NCI-H748 (cell line): Measurements from ENCODE around the gene SWT1.

ENCODE experiments used
- DNase-seq: peaks from one replicate; lab custom pipeline; 2025; ENCODE audit not compliant: unreplicated experiment; lab: John Stamatoyannopoulos, UW

Gene SWT1, protein sequence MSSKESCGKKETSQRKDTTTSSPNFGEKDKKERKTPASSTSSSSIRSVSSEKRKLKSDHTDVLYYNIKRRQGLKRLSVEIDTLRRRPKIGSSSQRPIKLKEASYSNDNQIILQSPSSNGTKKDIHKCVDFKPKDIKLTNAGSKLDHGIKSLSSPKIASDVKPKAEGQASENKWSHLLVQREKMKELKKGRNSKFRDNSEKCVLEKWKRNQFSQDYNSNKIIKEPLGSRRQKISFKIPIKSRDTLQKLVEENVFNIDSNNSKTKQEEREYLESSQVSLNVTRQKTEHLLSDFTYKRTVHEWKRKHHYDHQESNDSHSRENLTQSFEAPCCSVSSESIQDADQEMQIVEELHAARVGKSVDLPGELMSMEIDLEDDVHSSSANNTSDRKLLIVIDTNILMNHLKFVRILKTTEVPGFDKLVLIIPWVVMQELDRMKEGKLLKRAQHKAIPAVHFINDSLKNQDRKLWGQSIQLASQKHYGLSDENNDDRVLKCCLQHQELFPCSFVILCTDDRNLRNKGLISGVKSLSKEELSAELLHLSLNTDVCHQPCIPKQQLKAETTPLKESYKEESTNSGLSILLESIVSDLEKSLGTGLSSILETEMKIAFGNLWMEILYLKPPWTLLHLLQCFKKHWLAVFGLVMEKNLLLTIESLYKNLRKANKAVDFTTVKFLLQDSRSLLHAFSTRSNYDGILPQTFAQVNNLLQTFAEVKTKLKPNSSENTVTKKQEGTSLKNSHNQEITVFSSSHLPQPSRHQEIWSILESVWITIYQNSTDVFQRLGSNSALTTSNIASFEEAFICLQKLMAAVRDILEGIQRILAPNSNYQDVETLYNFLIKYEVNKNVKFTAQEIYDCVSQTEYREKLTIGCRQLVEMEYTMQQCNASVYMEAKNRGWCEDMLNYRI

DNA sequence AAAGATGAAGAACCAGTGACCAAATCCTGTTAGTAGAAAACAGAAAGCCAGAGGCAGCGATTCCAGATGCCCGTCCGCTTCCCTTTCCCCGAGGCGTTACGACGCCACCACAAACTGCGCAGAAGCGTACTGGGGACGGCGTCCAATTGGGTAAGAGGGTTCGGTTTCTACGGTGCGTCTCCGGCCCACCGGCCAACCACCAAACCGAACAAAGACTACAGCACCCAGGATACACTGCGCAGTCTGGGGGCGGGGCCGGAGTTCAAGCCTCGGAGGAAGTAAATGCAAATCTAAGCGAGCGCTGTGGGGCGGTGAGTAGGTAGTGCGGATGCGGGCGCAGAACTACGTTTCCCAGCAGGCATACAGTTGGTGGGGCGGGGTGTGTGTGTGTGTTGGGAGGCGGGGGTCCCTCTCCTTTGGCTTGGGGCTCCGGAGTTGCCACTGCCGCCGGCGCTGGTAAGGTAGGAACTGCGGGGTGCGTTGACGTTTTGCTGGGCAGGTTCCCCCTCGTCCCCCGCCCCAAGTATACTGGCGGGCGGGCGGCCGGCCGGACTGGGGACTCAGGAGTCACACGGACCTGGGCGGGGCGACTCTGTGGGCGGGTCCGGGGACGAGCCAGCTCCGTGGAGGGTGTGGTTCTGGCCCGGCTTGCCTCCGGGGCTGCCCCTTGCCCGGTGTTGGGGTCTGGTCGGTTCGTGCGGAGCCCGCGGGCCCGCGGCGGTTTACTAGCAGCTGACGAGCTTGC is at the start of gene SWT1, which contains the start of gene TRMT1L:
Gene SWT1, plus strand, starts transcription at position 314 of the 745 bp plus-strand sequence. CDS start 3,675 bp downstream, outside the sequence.
Gene TRMT1L, minus strand, starts transcription at position 100 of the 745 bp plus-strand sequence. CDS start 241 bp downstream, outside the sequence.
- DNase-seq: peak; percentile 98

DNA sequence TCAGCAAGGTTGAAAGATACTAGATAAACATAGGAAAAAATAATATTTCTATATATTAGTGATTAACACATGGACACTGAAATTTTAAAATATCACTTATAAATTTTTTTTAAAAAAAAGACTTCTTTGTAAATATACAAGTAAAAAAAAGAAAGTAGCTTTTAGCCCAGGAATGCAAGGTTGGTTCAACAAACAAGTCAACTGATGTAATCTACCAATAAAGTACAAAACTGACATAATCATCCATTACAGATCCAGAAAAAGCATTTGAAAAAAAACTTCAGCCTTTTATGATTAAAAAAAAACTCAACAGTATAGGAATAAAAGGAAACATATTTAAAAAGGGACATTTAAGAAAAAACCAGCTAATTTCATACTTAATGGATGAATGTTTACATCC is 48.6 kb upstream of the SWT1 start:
- DNase-seq: no peak

DNA sequence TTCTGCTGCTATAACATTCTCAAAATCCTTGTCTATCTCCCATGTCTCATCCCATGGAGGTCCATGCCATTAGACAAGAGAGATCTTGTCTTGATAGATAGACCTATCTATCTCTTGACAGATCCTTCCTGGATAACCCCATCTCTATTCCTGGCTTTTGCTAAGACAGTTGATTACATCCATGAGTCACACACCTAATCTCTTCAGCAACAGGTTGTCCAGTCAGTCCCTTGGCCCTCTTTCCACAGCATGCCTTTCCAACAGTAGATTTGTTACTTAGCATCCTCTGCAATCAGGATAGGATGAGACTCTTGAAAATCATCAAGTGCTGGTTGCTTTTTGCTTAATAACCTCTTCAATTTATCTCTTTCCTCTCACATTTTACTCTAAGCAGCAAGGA is 46.8 kb upstream of the SWT1 start:
- DNase-seq: no peak

DNA sequence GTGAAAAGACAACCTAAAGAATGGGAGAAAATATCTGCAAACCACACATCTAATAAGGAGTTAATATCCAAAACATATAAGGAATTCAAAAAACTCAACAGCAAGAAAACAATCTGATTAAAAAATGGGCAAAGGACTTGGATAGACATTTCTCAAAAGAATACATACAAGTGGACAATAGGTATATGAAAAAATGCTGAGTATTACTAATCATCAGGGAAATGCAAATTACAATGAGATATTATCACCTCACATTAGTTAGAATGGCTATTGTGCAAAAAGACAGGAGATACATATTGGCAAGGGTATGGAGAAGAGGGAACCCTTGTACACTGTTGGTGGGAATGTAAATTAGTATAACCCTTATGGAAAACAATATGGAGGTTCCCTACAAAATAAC is 45.1 kb upstream of the SWT1 start:
- no peak for DNase-seq

DNA sequence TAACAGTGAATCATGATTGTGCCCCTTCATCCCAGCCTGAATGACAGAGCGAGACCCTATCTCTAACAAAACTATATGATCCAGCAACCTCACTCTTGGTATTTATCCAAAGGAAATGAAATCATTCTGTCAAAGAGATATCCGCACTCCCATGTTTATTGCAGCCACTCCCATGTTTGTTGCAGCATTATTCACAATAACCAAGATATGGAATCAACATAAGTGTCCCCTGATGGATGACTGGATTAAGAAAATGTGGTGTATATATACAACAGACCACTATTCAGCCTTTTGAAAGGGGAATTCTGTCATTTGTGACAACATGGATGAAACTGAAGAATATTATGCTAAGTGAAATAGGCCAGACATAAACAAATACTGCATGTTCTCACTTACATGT is 44.6 kb upstream of the SWT1 start:
- DNase-seq: no peak

DNA sequence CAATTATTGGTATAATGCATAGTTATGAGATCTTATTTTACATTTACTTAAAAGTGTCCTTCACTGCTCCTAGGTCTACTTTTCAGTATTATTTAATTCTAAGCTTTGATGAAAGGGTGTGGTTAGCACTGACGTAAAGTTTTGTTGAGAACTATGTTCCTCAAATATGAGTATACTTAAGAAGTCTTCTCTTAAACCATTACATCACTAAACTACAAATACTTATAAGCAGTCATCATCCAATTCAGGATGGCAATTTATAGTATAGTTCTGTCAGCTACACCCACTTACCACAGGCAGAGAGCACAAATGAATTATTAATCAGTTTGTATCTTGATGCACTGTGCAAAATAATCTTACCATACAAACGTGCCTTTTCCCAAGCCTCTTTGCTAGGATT is 27.3 kb upstream of the SWT1 start:
- no peak for DNase-seq

DNA sequence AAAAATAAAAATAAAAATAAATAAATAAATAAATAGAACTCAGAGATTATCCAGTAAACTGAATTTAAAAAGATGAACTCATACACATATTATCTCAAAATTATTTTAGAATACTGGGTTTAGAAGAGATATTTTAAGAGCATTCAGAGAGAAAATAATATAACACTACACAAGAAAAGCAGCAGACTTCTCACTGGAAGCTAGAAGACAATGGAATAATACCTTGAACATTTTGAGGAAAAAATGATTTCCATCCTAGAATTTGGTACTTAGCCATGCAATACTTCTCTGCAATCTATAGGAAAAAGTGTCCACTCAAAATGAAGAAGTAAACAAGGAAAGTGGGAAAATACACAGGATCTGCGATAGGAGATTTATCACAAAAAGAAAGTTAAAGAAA is 24.4 kb upstream of the SWT1 start:
- DNase-seq: no peak

DNA sequence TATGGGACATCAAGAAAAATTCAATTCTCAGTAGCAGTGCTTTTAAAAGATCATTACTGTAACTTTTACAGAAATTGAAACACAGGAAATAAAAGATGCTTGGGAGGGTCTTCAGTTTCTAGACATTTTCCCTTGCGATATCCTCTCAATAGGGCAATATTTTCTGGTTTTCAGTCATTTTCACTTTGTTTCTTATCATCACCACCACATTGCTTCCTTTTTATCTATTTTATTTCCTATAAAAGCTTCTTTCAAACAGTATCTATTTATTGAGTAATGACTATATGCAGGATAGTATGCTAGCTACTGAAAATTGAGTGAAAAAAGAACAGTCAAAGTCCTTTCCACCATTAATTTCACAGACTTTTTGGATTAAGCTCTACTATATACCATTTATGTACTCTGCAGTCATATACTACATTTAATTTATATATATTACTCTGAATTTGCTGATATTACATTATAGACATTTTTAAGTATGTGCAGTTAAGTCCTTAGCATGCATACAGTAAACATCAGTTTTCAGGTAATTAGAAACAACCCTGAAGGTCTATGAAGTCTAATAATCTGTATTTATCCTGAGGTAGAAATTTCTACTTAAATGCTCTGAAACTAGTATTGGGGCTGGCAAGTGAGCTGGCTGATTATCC is 18.9 kb upstream of the SWT1 start:
- DNase-seq: no peak

DNA sequence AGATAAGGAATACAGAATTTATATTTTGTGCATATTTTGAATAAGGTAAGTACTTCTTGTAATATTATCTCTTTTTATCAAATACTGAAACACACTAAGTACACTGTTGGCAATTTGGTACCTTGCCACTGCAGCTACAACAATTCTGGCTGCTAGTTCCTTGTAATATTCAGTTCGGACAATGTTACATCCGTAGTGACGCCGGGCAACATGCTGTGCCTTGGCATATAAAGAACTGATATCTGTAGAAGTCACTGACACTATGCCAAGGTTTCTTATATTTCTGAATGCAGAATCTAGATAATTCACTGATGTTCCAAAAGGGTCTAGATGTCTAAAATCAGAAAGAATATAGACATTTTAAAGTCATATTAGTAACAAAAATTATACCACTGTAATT is 17.7 kb upstream of the SWT1 start:
- DNase-seq: no peak

DNA sequence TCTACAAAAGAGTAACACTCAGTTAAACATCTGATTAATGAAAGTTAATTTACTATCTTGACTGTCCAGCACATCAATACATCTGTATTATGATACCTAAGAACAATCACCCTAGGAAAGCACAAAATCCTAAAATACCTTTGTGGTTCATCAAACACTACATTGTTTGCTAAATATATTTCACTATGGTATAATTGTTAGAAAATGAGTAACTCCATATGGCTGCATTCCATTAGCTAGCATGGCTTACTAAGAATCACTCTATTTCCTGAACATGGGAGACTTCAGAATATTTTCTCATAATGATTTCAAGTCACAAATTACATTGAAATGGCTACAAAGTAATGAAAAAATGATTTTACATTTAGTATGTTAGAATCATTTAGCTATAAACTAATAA is 12.7 kb upstream of the SWT1 start:
- DNase-seq: no peak

DNA sequence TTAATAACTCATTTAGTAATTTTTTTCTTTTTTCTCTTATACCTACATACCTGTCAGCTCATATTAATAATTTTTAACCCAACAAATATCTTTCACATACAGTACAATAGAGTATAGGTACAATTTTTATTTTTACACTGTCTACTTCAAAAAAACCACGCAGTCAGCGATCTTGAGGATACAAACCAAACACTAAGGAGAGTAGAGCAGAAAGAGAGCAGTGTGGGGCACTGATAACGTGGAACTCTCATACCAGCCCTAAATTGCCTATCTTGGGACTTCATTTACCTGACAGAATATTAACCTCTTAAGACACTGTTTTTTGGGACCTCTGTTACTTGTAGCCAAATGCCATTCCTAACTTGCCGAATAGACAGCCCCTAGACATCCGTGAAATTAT is 5.8 kb upstream of the SWT1 start:
- no peak for DNase-seq

DNA sequence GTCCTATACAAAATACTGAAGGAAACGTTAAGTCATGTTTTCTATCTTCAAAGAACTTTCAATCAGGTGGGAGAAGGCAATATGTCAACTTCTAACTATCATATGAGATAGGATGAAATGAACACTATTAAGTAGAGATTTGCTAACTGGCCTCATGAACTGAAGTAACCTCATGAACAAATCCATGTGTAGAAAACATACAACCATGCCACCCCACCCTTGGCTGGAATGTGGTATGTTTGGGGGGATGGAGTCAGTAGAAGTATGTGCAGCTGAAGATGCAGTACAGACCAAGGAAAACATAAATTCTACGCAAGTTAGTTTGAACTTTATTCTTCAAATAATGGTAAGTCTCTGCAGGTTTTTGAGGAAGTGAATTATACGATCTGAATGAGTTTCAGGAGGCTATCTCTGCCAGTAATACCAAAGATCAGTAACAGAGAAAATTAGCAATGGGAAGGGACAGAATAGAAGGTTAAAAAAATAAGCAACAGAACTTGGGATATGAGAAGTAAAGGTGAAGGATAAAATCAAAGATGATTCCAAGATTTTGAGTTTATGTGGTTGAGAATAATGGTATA is 4.7 kb upstream of the SWT1 start:
- no peak for DNase-seq

DNA sequence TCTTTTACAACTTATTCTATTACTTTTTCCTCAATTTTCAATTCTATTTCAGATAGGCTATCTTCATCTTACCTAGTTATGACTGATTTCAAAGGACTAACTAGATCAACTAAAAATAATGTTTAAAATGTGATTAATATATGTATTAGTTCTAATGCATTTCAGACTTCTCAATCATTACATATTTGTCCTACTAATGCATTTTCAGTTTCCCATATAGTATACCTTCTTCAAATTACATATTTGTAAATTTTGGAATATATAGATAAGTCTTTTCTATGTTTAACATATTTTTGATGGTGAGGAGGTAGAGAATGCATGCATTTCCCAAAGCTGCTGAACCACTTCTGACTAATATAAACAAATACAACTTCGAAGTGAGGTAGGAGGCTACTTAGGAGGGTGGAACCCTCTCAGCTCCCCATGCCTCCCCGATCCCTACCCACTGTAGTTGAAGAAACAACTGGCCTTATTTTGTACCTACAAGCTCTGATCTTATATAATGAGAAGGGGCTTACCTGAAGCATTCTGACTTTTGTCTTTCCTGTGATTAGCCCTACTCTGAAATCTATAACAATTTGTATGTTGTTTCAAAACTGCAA is 2.0 kb upstream of the SWT1 start:
- no peak for DNase-seq

DNA sequence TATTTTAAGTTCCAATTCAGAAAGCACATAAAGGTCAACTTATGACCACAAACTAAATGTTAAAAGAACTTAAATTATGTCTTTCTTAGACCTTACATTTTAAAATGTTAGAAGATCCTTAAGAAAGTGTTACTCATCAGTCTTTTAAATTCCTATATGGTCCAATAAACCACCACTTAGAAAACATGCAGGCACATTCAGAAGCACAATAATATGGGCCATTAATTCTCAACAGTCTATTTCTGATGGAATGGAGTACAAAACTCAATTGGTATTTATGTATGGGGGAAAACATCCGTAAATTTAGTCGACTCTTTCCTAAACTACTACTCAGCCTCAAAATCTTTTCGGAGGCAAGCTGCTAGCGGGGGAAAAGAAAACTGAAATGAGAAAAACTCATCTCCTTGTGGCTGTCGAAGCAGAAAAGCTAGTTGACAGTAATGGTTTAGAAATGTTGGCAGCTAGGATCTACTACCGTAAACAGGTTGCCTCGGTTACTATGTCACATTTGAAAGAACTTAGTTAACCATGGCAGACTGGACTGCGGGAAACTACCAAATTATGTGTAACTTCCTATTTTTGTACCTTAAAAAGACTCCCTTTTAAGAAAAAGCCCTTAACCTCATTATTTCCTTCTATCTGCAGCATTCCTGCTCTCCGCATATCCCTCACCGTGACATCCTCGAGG is 1.2 kb upstream of the SWT1 start:
- DNase-seq: peak; percentile 44

DNA sequence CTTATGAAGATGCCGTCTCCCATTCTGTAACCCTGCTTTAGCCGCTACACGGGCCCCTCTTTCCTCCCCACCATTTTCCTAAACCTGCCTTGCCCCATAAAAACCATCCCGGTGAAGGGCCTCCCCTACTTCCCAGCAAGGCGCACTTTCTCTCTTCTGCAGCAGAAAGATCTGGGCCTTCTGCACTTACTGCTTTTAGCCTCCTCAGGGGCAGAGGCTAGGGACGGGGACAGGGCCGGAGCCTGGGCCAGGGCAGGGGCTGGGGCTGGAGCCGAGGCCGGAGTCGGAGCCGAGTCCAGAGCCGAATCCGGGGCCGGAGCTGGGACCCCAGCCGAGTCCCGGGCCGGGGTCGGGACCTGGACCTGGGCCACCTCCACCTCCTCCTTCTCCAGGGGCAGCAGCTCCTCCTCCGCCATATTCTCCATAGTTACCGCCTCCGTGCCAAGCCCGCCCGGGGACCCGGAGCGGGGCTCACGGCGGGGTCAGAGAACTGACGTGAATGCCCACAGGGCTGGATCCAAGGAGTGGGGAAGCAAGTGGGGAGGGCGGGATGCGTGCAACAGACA is 596 bp upstream of the SWT1 start:
- DNase-seq: peak; percentile 45

DNA sequence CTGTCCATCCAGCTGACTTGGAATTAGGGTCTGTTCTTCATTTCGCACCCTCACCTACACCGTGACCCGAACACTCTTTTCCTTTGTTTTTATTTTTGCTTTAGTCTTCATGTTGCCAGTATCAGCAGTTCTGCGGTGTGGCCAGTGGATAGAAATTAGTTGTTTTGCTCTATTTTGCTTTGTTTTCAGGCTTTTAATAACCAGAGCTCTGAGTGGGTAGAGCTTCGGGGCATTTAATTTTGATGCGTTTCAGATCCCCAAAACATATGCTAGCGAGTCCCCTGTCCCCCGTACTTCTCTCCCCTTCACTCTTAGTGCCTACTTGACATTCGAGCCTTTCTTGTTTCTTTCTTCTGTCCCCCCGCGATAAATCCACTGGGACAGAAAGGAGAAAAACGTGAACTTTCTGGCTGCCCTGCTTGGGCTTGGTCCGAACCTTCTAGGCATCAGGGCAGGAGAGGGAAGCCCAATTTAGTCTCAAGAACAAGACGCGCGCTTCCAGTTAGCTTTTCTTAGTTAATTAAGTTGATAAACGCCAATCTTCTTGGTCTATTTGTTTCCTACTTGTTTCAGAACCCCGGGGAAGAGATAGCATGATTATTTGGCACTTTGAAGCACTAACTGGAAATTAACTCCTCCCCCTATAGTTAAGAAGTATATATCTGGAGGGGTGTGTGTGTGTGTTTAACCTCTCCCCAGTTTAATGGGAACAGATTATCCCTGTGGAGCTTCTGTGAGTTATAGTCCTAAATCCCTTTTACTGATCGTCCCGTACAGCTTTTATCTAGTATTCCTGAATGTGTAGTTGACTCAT is 839 bp downstream of the SWT1 start:
- DNase-seq: peak; percentile 38

DNA sequence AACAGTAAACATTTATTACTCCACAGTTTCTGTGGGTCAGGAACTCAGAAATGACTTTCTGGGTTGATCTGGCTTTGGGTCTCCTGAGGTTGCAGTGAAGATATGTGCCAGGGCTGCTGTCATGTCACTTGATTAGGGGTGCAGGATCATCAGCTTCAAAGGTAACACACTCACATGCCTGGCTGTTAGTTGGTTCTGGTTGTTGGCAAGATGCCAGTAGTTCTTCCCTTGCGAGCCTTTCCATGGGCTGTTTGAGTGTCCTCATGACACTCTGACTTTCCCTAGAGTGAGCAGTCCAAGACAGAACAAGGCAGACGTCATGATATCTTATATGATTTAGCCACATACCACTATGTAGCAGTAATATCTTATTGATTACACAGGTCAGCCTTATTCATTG is 1.8 kb downstream of the SWT1 start:
- DNase-seq: peak; percentile 12

DNA sequence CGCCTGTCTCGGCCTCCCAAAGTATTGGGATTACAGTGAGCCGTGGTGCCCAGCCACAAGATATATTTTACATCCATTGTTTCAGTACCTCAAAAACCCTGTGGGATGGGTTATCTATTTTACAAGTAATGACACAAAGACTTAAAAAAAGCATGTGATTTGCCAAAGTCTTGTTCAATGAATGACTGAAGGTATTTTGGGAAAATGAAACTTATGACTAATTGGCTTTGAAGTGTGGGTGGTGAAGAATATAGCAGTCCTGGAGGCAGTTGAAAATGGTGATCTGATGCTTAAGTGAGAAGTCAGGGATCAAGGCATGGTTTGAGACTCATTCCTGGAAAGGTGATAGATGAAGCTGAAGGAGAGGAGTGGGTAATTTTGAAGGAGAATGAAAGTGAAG is 3.0 kb downstream of the SWT1 start:
- DNase-seq: no peak
